Measurements from ENCODE around the gene DEUP1.
"Not testable (repeated sequence)": the region's sequence is repeated elsewhere in the genome, so short reads cannot be mapped to it uniquely, and the experiment has no call there.

DNA sequence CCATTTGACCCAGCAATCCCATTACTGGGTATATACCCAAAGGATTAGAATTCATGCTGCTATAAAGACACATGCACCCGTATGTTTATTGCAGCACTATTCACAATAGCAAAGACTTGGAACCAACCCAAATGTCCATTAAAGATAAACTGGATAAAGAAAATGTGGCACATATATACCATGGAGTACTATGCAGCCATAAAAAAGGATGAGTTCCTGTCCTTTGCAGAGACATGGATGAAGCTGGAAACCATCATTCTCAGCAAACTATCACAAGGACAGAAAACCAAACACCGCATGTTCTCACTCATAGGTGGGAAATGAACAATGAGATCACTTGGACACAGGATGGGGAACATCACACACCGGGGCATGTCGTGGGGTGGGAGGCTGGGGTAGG, 133.1 kb downstream of the DEUP1 start:
- TF ChIP-seq, protein P1, sequence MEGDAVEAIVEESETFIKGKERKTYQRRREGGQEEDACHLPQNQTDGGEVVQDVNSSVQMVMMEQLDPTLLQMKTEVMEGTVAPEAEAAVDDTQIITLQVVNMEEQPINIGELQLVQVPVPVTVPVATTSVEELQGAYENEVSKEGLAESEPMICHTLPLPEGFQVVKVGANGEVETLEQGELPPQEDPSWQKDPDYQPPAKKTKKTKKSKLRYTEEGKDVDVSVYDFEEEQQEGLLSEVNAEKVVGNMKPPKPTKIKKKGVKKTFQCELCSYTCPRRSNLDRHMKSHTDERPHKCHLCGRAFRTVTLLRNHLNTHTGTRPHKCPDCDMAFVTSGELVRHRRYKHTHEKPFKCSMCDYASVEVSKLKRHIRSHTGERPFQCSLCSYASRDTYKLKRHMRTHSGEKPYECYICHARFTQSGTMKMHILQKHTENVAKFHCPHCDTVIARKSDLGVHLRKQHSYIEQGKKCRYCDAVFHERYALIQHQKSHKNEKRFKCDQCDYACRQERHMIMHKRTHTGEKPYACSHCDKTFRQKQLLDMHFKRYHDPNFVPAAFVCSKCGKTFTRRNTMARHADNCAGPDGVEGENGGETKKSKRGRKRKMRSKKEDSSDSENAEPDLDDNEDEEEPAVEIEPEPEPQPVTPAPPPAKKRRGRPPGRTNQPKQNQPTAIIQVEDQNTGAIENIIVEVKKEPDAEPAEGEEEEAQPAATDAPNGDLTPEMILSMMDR (IDR thresholded peaks at IDR 0.05): not testable (repeated sequence)
- TF ChIP-seq POLR2A (IDR thresholded peaks at IDR 0.05): not testable (repeated sequence)
